ENCODE measurements around the gene GNG5. TPM values are rescaled to one million over a fixed set of nuclear protein-coding genes. Genes with fewer than 3 reads are reported as not detected.

GNG5 gene
- total and polyA plus RNA-seq, 4 donors = 11.4 to 229 (median 53.3) TPM

- H3K9ac ChIP-seq (ENCODE audit: low read depth in 1 of 2, low read length in 2 of 2) = no peak overlapping the region
- DNase-seq (ENCODE audit: low spot score) = no peak
- 89% methylated on average over 4 of the region's 4 CpGs for WGBS
- peaks cover 0 to 13% (median 1%) of the 10 kb centered on the region in 4 donors for H3K9me3 ChIP-seq (ENCODE audit: control insufficient read depth in 4 of 4, low read length in 3 of 4)
- TF ChIP-seq, protein P1, sequence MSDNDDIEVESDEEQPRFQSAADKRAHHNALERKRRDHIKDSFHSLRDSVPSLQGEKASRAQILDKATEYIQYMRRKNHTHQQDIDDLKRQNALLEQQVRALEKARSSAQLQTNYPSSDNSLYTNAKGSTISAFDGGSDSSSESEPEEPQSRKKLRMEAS (IDR thresholded peaks at IDR 0.05) = no peak
- TF ChIP-seq EGR1 (IDR thresholded peaks at IDR 0.05; ENCODE audit: low read depth in 2 of 2) = no peak
- TF ChIP-seq YY1 (IDR thresholded peaks at IDR 0.05) = no peak
- TF ChIP-seq FOXA1 (IDR thresholded peaks at IDR 0.05) = no peak
- TF ChIP-seq HNF4A (conservative IDR thresholded peaks at IDR 0.05) = no peak
- TF ChIP-seq JUND (IDR thresholded peaks at IDR 0.05) = no peak
- no peak for TF ChIP-seq GABPA (IDR thresholded peaks at IDR 0.05 in 1 of 2, conservative IDR thresholded peaks at IDR 0.05 in 1 of 2)
- TF ChIP-seq, protein P2, sequence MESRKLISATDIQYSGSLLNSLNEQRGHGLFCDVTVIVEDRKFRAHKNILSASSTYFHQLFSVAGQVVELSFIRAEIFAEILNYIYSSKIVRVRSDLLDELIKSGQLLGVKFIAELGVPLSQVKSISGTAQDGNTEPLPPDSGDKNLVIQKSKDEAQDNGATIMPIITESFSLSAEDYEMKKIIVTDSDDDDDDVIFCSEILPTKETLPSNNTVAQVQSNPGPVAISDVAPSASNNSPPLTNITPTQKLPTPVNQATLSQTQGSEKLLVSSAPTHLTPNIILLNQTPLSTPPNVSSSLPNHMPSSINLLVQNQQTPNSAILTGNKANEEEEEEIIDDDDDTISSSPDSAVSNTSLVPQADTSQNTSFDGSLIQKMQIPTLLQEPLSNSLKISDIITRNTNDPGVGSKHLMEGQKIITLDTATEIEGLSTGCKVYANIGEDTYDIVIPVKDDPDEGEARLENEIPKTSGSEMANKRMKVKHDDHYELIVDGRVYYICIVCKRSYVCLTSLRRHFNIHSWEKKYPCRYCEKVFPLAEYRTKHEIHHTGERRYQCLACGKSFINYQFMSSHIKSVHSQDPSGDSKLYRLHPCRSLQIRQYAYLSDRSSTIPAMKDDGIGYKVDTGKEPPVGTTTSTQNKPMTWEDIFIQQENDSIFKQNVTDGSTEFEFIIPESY (IDR thresholded peaks at IDR 0.05) = no peak
- TF ChIP-seq REST (IDR thresholded peaks at IDR 0.05) = no peak
- TF ChIP-seq, protein P3, sequence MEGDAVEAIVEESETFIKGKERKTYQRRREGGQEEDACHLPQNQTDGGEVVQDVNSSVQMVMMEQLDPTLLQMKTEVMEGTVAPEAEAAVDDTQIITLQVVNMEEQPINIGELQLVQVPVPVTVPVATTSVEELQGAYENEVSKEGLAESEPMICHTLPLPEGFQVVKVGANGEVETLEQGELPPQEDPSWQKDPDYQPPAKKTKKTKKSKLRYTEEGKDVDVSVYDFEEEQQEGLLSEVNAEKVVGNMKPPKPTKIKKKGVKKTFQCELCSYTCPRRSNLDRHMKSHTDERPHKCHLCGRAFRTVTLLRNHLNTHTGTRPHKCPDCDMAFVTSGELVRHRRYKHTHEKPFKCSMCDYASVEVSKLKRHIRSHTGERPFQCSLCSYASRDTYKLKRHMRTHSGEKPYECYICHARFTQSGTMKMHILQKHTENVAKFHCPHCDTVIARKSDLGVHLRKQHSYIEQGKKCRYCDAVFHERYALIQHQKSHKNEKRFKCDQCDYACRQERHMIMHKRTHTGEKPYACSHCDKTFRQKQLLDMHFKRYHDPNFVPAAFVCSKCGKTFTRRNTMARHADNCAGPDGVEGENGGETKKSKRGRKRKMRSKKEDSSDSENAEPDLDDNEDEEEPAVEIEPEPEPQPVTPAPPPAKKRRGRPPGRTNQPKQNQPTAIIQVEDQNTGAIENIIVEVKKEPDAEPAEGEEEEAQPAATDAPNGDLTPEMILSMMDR (IDR thresholded peaks at IDR 0.05; ENCODE audit: low read depth, low read length, missing input control) = no peak
- no peak for TF ChIP-seq RAD21 (IDR thresholded peaks at IDR 0.05)
- TF ChIP-seq SP1 (IDR thresholded peaks at IDR 0.05) = no peak
- TF ChIP-seq, protein P4, sequence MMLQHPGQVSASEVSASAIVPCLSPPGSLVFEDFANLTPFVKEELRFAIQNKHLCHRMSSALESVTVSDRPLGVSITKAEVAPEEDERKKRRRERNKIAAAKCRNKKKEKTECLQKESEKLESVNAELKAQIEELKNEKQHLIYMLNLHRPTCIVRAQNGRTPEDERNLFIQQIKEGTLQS (IDR thresholded peaks at IDR 0.05) = no peak
- TF ChIP-seq RXRA (IDR thresholded peaks at IDR 0.05) = no peak
- TF ChIP-seq TAF1 (conservative IDR thresholded peaks at IDR 0.05) = no peak
- TF ChIP-seq HNF4G (IDR thresholded peaks at IDR 0.05) = no peak
- no peak for TF ChIP-seq NR2F2 (IDR thresholded peaks at IDR 0.05)
- no peak for TF ChIP-seq FOXA2 (IDR thresholded peaks at IDR 0.05)
- H3K27me3 ChIP-seq (ENCODE audit: control insufficient read depth in 4 of 4, insufficient read depth in 4 of 4, low read length in 3 of 4) = no peaks in the 10 kb centered on the region
- H3K4me1 ChIP-seq (ENCODE audit: control insufficient read depth in 4 of 4, insufficient read depth in 4 of 4, low read length in 3 of 4) = peaks cover 3 to 14% (median 9%) of the 10 kb centered on the region in 4 donors
- peak overlapping the region in 1 of 3 donors; percentile 90 for H3K4me3 ChIP-seq (ENCODE audit: low read depth in 1 of 3, low read length in 3 of 3)
- H3K36me3 ChIP-seq (ENCODE audit: control insufficient read depth in 4 of 4, insufficient read depth in 3 of 4, low read depth in 1 of 4, low read length in 3 of 4) = peaks cover 0 to 13% (median 10%) of the 10 kb centered on the region in 4 donors
- no peak overlapping the region for H3K27ac ChIP-seq (ENCODE audit: low read depth in 1 of 2, low read length in 2 of 2)
Observed at GRCh38 chr1:84480650-84481049, 25.7 kb downstream of the GNG5 start.

Measured in liver (tissue), 9 donors.